Progenitor cell of endocrine pancreas (in vitro differentiated cells): Measurements from ENCODE around the gene LRTM2. TPM values are rescaled to one million over a fixed set of nuclear protein-coding genes. Genes with fewer than 3 reads are reported as not detected.

Experiments
- DNase-seq: peaks from one replicate; pipeline ENCODE4 v3.0.0; 2021; ENCODE audit warnings: low spot score; ENCODE audit not compliant: unreplicated experiment
- H3K27ac Mint-ChIP-seq: 2 replicates; pipeline ENCODE4 v1.8.0; 2021; ENCODE audit warnings: mild to moderate bottlenecking, moderate library complexity, mixed read lengths
- H3K27me3 Mint-ChIP-seq: 2 replicates; pipeline ENCODE4 v1.8.0; 2021; ENCODE audit warnings: mixed read lengths
- H3K36me3 Mint-ChIP-seq: 2 replicates; pipeline ENCODE4 v1.8.0; 2022; ENCODE audit warnings: mixed read lengths; ENCODE audit not compliant: insufficient read depth
- H3K4me1 Mint-ChIP-seq: 2 replicates; pipeline ENCODE4 v1.8.0; 2021; ENCODE audit warnings: low read depth, mixed read lengths
- H3K4me3 Mint-ChIP-seq: 2 replicates; pipeline ENCODE4 v1.8.0; 2021; ENCODE audit warnings: low read depth, mild to moderate bottlenecking, moderate library complexity, mixed read lengths
- H3K9me3 Mint-ChIP-seq: 2 replicates; pipeline ENCODE4 v1.8.0; 2021; ENCODE audit warnings: low read depth, mixed read lengths
- total RNA-seq: library from RNA; stranded (reverse); gene quantifications from 2 replicates; pipeline ENCODE4 v1.2.1, GENCODE V29; 2021
- TF ChIP-seq, protein P1 (sequence below): fragments of 200-600 bp; sonication (generic); IDR thresholded peaks from one replicate; pipeline ENCODE4 v1.5.0; 2021; ENCODE audit warnings: antibody characterized with exemption, mild to moderate bottlenecking; ENCODE audit not compliant: unreplicated experiment

Gene LRTM2
- total RNA-seq, 1 donor from 2014 or later, result 0.48 TPM

DNA sequence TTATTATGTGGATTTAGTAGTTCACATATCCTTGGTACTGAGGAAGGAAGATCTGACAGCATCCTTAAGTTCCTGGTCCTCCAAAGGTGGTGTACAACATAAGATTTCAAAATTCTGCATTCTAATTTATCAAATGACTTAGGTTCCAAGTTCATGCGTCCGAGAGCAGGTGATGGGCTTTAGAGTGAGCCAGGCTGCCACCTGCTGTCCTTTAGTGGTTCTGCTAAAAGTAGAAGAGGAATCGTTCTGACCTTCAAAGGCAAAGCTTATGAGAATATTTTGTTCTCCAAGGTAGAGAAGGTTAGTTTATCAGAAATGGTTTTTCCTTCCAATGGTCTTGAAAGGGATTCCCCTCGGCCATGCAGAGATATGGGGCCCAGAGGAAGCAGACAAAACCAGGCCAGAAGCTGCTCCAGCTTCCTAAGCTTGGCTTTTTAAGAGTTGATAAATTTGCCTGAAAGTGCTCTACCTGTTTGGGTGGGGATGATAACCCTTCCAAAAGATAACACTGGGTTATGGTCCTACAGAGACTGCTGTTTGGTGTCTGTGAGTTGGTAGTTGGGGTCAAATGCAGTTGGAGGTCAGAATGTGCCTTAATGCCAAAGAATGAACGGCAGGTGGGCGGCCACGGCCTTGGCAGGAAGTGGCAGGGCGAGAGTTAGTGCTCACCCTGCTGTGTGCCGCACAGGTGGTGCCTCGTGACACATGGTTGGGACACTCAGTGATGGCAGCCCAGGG, 29.1 kb upstream of the LRTM2 start:
- no peak overlapping the region for H3K27ac Mint-ChIP-seq
- H3K9me3 Mint-ChIP-seq, result no peaks in the 10 kb centered on the region

DNA sequence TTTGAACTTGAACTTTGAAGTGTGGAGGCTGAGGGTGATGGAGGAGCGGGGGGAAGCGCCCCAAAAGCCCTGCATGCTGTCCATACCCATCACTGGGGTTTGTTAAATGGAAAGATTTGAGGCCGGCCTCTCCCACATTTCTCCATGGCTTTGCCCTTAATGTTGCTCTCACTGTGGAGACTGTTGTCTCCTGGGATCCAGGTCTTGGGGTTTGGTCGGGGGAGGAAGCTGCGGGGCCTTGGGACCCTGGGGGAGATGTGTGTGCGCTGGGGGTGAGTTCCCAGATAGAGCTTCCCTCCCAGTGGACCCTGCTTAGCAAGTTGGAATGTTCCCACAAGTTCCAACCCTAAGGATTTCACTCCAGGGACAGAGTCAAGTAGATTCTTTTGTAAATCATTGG, 28.0 kb upstream of the LRTM2 start:
- Mint-ChIP-seq H3K4me1 (peaks cover 4% of the 10 kb centered on the region), H3K4me3 (no peak overlapping the region), H3K9me3 (no peaks in the 10 kb centered on the region), H3K27ac (no peak overlapping the region), H3K36me3 (peaks cover 2% of the 10 kb centered on the region), H3K27me3 (peaks cover 18% of the 10 kb centered on the region)
- TF ChIP-seq, protein P1, sequence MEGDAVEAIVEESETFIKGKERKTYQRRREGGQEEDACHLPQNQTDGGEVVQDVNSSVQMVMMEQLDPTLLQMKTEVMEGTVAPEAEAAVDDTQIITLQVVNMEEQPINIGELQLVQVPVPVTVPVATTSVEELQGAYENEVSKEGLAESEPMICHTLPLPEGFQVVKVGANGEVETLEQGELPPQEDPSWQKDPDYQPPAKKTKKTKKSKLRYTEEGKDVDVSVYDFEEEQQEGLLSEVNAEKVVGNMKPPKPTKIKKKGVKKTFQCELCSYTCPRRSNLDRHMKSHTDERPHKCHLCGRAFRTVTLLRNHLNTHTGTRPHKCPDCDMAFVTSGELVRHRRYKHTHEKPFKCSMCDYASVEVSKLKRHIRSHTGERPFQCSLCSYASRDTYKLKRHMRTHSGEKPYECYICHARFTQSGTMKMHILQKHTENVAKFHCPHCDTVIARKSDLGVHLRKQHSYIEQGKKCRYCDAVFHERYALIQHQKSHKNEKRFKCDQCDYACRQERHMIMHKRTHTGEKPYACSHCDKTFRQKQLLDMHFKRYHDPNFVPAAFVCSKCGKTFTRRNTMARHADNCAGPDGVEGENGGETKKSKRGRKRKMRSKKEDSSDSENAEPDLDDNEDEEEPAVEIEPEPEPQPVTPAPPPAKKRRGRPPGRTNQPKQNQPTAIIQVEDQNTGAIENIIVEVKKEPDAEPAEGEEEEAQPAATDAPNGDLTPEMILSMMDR, result no peak
- no peak for DNase-seq

More for the DNA sequence above, 29.1 kb upstream of the LRTM2 start:
- Mint-ChIP-seq H3K27me3 (peaks cover 18% of the 10 kb centered on the region), H3K4me3 (no peak overlapping the region), H3K4me1 (peaks cover 4% of the 10 kb centered on the region), H3K36me3 (peaks cover 3% of the 10 kb centered on the region)
- no peak for DNase-seq
- TF ChIP-seq, protein P1, result peak; percentile 95

DNA sequence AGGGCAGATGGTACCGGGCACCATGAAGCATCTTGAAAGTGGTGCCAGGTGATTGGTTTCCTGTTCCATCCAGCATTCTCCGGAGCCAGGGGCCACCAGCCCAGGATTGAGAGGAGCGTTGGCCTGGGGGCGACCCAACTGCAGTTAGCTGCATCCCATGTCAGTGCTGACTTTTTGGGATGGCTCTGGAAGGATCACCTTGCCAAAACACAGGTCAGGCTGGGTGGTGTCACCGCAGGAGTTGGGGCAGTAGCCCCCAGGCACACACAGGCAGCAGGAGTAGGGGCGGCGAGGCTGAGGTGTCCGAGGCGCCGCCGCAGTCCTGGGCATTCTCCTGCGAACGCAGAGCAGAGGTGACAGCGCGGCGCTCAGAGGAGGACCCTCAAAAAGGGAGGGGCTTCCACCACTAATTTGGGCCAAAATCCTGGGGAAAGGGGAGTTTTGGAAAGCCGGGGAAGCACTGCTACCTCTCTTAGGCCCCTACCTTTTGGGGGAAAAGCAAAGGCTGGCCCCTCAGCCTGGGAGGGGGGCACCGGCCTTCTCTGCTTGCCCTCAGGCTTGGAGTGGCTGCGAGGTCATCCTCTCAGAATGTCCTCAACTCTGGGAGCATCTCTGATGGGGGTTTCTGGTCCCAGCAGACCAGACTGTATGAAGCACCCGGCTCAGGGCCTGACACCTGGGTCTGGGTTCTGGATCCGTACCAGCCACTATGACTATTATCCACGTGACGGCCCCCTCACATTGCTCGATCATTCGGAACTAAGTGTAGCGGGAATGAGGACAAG, 26.7 kb upstream of the LRTM2 start:
- Mint-ChIP-seq H3K4me3 (no peak overlapping the region), H3K27me3 (peaks cover 18% of the 10 kb centered on the region), H3K4me1 (peaks cover 4% of the 10 kb centered on the region), H3K36me3 (peaks cover 2% of the 10 kb centered on the region), H3K27ac (no peak overlapping the region), H3K9me3 (no peaks in the 10 kb centered on the region)
- TF ChIP-seq, protein P1, result no peak
- no peak for DNase-seq

DNA sequence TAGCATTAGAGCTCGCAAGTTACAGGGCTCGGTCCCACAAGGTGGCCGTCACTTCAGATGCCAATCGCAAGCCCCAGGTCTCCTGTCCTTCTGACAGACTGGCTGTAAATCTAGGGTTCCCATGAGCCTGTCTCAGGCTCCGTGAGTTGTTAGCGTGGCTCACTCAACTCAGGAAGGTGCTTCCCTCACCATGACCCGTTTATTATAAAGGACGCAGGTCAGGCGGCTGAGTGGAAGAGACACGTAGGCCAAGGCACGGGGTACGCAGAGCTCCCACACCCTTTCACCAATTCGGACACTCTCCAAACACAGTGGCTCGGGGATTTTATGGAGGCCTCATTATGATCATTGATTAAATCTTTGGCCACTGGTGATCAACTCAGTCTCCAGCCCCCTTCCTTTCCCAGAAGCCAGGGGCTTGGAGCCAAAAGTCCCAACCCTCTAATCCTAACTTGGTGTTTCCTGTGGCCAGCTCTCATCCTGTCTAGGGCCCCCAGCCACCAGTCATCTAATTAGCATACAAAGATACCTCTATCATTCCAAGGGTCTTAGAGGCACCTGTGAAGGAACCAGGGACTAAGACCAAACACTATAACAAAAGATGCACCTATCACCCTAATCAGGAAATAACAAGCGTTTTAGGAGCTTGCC, 25.8 kb upstream of the LRTM2 start:
- TF ChIP-seq, protein P1, result no peak
- Mint-ChIP-seq H3K9me3 (no peaks in the 10 kb centered on the region), H3K4me3 (no peak overlapping the region), H3K36me3 (no peaks in the 10 kb centered on the region), H3K4me1 (peaks cover 4% of the 10 kb centered on the region), H3K27me3 (peaks cover 20% of the 10 kb centered on the region), H3K27ac (no peak overlapping the region)
- no peak for DNase-seq

DNA sequence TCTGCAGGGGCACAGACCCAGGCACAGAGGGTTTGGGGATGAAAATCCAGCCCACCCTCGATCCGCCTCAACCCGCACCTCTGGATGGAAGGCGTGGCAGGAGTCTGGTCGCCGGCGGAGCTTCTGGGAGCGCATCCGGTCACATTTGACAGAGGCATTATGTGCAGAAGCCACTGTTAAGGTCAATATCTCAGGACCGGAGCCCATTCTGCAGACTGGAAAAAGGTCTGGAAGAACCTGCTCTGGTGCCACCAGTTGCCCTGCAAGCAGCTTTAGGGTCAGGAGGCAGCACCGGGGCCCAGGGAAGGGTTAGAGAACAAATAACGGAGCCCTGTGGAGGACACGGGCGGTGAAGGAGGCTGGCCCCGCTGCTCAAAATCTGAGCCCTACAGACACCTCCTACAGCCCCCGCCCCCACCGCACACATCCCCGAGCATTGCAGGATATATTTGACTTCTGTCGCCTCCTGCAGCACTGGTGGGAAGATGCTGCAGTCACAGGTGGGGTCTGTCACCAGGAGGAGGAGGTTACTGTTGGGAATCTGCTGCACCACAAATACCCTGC, 25.1 kb upstream of the LRTM2 start:
- H3K27me3 Mint-ChIP-seq, result peaks cover 21% of the 10 kb centered on the region
- no peaks in the 10 kb centered on the region for H3K9me3 Mint-ChIP-seq
- no peak for DNase-seq
- no peak overlapping the region for H3K27ac Mint-ChIP-seq
- TF ChIP-seq, protein P1, result no peak
- peaks cover 4% of the 10 kb centered on the region for H3K4me1 Mint-ChIP-seq
- H3K36me3 Mint-ChIP-seq, result no peaks in the 10 kb centered on the region
- no peak overlapping the region for H3K4me3 Mint-ChIP-seq
